GM12874 (cell line): ENCODE data around the gene MOK.

Source experiments
- TF ChIP-seq, protein P1 (sequence below): IDR thresholded peaks from 2 replicates; pipeline ENCODE4 v1.5.1; 2011; ENCODE audit warnings: low read depth, mild to moderate bottlenecking, control low read depth, low read length, moderate library complexity; ENCODE audit not compliant: insufficient read depth

The MOK gene

DNA sequence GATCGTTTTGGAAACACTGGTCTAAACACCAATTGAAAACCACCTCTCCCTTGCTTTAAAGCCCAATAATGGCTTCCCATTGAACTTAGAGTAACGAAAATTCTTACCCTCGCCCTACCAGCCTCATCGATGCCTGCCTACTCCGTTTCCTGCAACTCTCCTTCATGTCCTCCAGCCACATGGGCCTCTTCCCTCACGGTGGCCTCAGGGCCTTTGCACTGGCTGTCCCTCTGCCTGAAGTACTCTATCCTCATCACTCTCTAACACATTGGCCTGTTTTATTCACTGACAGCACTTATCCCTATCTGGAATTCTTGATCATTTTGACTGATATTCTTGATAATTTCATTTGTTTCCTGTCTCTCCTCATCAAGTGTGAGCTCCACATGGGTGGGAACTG is 46.8 kb downstream of the MOK start:
- TF ChIP-seq, protein P1, sequence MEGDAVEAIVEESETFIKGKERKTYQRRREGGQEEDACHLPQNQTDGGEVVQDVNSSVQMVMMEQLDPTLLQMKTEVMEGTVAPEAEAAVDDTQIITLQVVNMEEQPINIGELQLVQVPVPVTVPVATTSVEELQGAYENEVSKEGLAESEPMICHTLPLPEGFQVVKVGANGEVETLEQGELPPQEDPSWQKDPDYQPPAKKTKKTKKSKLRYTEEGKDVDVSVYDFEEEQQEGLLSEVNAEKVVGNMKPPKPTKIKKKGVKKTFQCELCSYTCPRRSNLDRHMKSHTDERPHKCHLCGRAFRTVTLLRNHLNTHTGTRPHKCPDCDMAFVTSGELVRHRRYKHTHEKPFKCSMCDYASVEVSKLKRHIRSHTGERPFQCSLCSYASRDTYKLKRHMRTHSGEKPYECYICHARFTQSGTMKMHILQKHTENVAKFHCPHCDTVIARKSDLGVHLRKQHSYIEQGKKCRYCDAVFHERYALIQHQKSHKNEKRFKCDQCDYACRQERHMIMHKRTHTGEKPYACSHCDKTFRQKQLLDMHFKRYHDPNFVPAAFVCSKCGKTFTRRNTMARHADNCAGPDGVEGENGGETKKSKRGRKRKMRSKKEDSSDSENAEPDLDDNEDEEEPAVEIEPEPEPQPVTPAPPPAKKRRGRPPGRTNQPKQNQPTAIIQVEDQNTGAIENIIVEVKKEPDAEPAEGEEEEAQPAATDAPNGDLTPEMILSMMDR: no peak

DNA sequence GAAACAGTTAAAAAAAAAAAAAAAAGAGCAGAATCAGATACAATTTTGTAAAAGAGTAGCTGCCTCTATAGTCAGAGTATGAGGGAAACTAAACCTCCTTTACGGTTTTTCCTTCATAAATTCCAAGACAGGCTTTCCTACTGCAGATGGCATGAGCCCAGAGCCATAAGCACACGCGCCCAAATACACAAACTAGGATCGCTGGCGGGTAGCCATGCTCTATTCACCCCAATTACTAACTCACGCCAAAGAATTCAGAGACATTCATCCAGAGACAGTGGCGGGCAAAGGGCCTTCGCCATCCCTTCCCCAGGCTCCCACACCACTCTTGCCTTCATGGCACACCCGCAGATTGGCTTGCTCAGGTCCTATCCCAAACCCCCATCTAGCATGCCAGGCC is 48.2 kb downstream of the MOK start:
- TF ChIP-seq, protein P1: no peak

DNA sequence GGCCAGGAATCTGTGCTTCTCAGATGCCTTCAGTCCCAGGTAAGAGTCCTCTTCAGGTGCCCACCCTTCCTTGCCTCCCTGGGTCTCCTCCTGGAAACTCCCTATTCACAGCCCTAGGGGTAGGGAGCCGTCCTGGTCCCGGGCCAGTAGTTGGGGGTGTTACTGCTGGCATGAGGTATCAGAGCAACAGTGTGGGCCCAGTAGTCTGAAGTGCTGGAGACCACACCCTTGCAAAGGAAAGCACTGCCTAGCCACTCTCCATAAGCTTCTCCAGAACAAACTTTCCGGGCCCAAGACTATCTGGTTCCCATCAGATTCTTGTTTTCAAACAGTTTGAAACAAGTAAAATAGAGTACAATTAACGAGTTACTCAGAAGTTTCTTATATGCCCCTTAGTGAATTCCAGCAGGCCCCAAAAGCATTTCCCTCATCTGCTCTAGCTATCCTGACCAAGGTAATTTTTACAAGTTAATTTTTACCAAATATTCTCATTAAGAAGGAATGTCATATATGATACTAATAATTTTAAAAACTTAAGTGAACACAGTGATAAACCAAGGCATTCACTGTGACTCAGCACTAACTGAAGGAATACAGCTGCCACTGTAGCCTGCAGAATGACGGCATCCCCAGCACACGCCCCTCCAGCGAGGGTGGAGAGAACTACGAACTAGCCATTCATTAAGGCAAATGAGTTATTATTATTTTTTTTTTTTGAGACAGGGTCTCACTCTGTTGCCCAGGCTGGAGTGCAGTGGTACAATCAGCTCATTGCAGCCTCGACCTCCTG is 49.4 kb downstream of the MOK start:
- TF ChIP-seq, protein P1: no peak

- TF ChIP-seq, protein P1: no peak
Measured at GRCh38 chr14:102252834-102253801, 51.8 kb downstream of the MOK start.

GRCh38 chr14:102251161-102251560 is 53.8 kb downstream of the MOK start:
- TF ChIP-seq, protein P1: no peak

DNA sequence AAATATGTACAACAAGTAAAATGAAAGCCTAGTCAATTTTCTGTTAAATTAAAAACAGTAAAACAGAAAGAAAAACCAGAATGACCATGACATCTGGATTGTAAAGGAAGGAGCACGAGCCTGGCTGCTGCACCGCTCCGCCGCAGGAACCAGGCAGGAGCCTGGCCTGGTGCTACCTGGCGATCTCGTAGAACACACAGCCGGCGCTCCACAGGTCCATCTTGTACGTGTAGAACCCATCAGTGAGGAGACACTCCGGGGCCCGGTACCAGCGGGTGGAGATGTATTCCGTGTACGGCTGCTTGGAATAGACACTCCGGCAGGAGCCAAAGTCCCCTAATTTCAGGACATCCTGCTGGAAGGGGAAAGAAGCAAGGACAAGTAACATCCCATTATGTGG is 54.3 kb downstream of the MOK start:
- TF ChIP-seq, protein P1: no peak

- TF ChIP-seq, protein P1: no peak
Measured at GRCh38 chr14:102249981-102250380, 55.0 kb downstream of the MOK start.
